ENCODE measurements around the gene GALNT18. TPM values are rescaled to one million over a fixed set of nuclear protein-coding genes. Genes with fewer than 3 reads are reported as not detected.

The GALNT18 gene
- total RNA-seq, 1 donor from 2014 or later, result 22.9 TPM

GRCh38 chr11:11391796-11392463 lies 229.9 kb downstream of the GALNT18 start:
- DNase-seq (ENCODE audit: missing footprints) (no peak), ATAC-seq (no peak)
- intact Hi-C loops (cut with DNase I), result no loop called here

- ATAC-seq (no peak), DNase-seq (ENCODE audit: missing footprints) (no peak)
- intact Hi-C loops (cut with DNase I), result no loop called here
Observed at GRCh38 chr11:11391169-11391568, 230.6 kb downstream of the GALNT18 start.

GRCh38 chr11:11390068-11390771 lies 231.6 kb downstream of the GALNT18 start:
- ATAC-seq, result no peak
- DNase-seq (ENCODE audit: missing footprints), result no peak
- intact Hi-C loops (cut with DNase I), result no loop called here

GRCh38 chr11:11389238-11389637 lies 232.6 kb downstream of the GALNT18 start:
- DNase-seq (ENCODE audit: missing footprints), result no peak
- ATAC-seq, result no peak
- intact Hi-C loops (cut with DNase I), result no loop called here

GRCh38 chr11:11387622-11388305 lies 234.0 kb downstream of the GALNT18 start:
- intact Hi-C loops (cut with DNase I), result no loop called here
- DNase-seq (ENCODE audit: missing footprints), result no peak
- ATAC-seq, result no peak

GRCh38 chr11:11387207-11387606 lies 234.6 kb downstream of the GALNT18 start:
- ATAC-seq (no peak), DNase-seq (ENCODE audit: missing footprints) (no peak)
- intact Hi-C loops (cut with DNase I), result no loop called here

- intact Hi-C loops (cut with DNase I), result no loop called here
- no peak for DNase-seq (ENCODE audit: missing footprints)
- no peak for ATAC-seq
Observed at GRCh38 chr11:11384829-11385228, 237.0 kb downstream of the GALNT18 start.

GRCh38 chr11:11383995-11384394 lies 237.8 kb downstream of the GALNT18 start:
- ATAC-seq (no peak), DNase-seq (ENCODE audit: missing footprints) (no peak)
- intact Hi-C loops (cut with DNase I), result no loop called here

- ATAC-seq, result no peak
- DNase-seq (ENCODE audit: missing footprints), result no peak
- intact Hi-C loops (cut with DNase I), result no loop called here
Observed at GRCh38 chr11:11382858-11383532, 238.8 kb downstream of the GALNT18 start.

- intact Hi-C loops (cut with DNase I), result no loop called here
- DNase-seq (ENCODE audit: missing footprints) (no peak), ATAC-seq (no peak)
Observed at GRCh38 chr11:11381471-11382105, 240.2 kb downstream of the GALNT18 start.

- no peak for DNase-seq (ENCODE audit: missing footprints)
- no peak for ATAC-seq
- intact Hi-C loops (cut with DNase I), result no loop called here
Observed at GRCh38 chr11:11380883-11381282, 240.9 kb downstream of the GALNT18 start.

- no peak for ATAC-seq
- intact Hi-C loops (cut with DNase I), result no loop called here
- DNase-seq (ENCODE audit: missing footprints), result no peak
Observed at GRCh38 chr11:11380340-11380739, 241.5 kb downstream of the GALNT18 start.

GRCh38 chr11:11379661-11380060 lies 242.1 kb downstream of the GALNT18 start:
- ATAC-seq (no peak), DNase-seq (ENCODE audit: missing footprints) (no peak)
- intact Hi-C loops (cut with DNase I), result no loop called here

GRCh38 chr11:11378184-11378940 lies 243.4 kb downstream of the GALNT18 start:
- ATAC-seq (no peak), DNase-seq (ENCODE audit: missing footprints) (no peak)
- intact Hi-C loops (cut with DNase I), result no loop called here

GRCh38 chr11:11374358-11375148 lies 247.3 kb downstream of the GALNT18 start:
- ATAC-seq (no peak), DNase-seq (ENCODE audit: missing footprints) (no peak)
- intact Hi-C loops (cut with DNase I), result no loop called here

- no peak for DNase-seq (ENCODE audit: missing footprints)
- intact Hi-C loops (cut with DNase I), result no loop called here
- no peak for ATAC-seq
Observed at GRCh38 chr11:11373934-11374333, 247.9 kb downstream of the GALNT18 start.

GRCh38 chr11:11372461-11372860 lies 249.3 kb downstream of the GALNT18 start:
- ATAC-seq (no peak), DNase-seq (ENCODE audit: missing footprints) (no peak)
- intact Hi-C loops (cut with DNase I), result no loop called here

- DNase-seq (ENCODE audit: missing footprints), result no peak
- ATAC-seq, result no peak
- intact Hi-C loops (cut with DNase I), result no loop called here
Observed at GRCh38 chr11:11370962-11371303, 250.9 kb downstream of the GALNT18 start.

Measured in Right ventricle myocardium inferior (tissue), 1 donor.